Thyroid gland (tissue), 4 donors: ENCODE data around the gene AMPD2.

ENCODE experiments used
- CTCF ChIP-seq, 6 experiments: fragments of 200-600 bp in 3 of 6; fragments of 450-650 bp in 3 of 6; sonication (generic) in 3 of 6; IDR thresholded peaks; one replicate each; pipeline ENCODE4 v1.5.1; 2016 to 2019; ENCODE audit warnings: antibody characterized with exemption in 6 of 6, mild to moderate bottlenecking in 2 of 6, inconsistent platforms in 1 of 6, moderate library complexity in 1 of 6
- POLR2A ChIP-seq, 2 donors: fragments of 450-650 bp; IDR thresholded peaks; one replicate each; pipeline ENCODE4 v1.6.1; 2017; ENCODE audit warnings: antibody characterized with exemption in 2 of 2, mild to moderate bottlenecking in 2 of 2, moderate library complexity in 1 of 2

DNA sequence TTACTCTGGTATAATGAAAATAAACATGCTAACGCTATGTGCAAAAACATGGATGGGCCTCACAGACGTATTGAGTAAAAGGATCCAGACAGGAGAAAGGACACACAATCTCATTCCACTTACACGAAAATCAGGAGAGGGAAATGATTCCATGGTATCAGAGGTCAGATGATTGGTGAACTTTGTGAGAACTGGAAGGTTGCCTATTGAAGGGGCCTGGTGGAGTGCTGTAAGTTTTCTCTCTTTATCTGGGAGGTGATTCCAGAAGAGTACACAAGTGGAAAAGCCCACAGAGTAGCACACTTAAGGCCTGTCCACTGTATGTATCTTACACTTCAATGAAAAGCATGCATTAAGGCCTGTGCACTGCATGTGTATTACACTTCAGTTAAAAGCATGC lies 57.8 kb downstream of the AMPD2 start:
- TF ChIP-seq CTCF (IDR thresholded peaks at IDR 0.05), result no peak
- no peak for TF ChIP-seq POLR2A (IDR thresholded peaks at IDR 0.05)
